Measurements from ENCODE around the gene BAD.

Gene BAD

DNA sequence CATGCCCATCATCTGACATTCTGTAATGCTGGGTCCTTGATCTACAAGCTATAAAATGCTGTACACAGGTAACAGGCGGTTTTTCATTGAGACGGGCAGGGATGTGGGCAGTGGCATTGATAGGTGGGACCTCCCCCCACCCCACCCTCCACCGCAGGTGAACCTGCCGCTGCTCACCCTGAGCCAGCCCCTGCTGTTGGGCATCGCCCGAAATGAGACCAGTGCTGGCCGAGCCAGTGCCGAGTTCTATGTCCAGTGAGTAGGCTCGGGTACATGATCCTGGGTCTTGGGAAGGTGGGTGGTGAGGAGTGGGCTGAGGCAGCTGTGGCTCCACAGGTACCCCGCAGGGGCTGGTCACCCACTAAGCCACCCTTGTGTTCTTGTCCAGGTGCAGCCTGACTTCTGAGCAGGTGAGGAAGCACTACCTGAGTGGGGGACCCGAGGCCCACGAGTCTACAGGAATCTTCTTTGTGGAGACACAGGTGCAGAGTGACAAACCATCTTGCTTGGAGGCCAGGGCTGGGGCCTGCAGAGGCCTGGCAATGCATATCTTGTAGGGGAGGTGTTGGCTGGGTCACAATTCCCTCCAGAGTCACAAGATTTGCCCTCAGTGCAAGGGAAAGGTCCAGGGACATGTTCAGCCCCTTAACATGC lies 55.2 kb downstream of the BAD start:
- DNase-seq, result no peak

GRCh38 chr11:64227405-64227956 lies 57.0 kb downstream of the BAD start:
- DNase-seq, result no peak

- DNase-seq, result peak in 6 of 14 donors; percentile 38 to 72 (median 61)
These were observed 57.9 kb downstream of the BAD start for GRCh38 chr11:64226507-64227051.

DNA sequence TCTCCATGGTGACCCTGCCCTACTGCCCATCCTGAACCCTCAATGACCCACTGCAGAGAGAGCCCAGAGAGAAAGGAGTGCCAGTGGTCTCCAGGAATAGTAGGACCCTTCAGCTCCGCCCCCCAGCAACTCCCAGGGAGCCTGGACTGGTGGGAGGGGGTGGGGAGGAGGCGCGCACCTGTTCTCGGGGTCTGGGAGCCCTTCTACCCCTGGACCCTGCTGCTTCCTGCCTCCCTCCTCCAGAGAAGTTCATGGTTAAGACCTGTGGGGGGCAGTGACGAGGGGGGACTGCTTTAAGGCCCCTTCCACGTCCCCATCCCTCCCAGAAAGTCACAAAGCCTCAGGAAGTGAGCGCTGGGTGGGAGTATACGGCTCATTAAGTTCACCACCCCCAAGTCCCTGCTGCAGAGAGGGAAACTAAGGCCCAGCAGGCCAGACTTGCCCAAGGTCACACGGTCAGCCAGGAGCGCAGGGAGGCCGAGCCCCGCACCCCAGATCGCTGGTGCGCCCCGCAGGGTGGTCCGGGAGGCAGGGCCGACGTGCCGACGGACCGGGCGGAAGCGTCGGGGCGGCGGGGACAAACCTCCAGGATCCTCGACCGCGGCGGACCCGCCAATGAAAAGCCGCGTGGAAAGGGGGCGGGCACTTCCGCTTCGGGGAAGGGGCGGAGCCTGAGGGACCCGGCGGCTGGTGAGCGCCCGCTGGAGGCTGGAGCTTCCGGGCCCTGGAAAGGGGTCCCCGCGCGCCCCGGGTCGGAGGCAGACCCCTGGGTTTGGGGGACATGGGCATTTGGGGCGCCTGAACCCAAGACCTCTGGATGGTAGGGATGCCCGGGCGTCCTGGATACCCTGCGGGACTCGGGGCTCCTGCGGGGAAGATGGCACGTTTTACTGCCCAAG lies 58.6 kb downstream of the BAD start, which contains the start of the genes NUDT22 and TRPT1:
NUDT22 (plus strand) TSS at position 667 of the 899 bp plus-strand sequence. CDS start 379 bp downstream, outside the sequence.
TRPT1 (minus strand) TSS at position 579 of the 899 bp plus-strand sequence; CDS start at position 253, 326 bp downstream.
- DNase-seq, result peak in 13 of 14 donors; percentile 71 to 91 (median 82)

GRCh38 chr11:64224891-64225607 lies 59.4 kb downstream of the BAD start:
- no peak for DNase-seq

DNA sequence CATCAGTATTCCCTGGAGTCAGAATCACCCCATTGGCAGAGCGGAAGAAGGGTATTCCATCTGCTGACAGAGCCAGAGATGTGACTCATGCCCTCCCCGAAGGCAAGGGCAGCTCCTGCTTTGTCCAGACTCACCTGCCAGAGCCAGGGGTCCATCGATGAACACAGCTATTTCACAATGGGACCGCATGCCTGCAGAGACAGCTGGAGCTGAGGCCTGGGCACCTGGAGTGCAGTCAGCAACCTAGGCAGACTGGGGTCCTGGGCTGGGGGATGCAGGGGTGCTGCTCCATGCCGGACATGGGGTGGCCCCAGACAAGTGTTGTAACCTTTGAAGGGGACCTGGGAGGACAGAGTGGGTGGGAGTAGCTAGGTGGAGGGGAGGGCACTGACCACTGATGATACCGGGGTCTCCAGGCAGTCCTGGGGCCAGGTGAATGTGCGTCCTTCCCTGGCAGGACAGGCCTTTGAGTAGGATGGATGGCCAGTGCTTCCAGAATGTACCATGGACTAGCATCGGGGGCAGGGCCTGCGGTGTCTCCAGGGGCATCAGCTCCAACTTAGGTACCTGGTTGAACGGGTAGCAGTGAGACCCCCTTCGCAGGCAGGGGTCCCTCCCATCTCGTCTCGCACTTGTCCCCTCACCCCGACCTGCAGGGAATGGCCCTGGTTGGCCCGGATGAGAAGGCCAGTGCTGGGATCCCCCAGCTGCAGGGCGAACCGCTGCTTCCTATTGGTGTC lies 60.1 kb downstream of the BAD start:
- DNase-seq, result no peak

DNA sequence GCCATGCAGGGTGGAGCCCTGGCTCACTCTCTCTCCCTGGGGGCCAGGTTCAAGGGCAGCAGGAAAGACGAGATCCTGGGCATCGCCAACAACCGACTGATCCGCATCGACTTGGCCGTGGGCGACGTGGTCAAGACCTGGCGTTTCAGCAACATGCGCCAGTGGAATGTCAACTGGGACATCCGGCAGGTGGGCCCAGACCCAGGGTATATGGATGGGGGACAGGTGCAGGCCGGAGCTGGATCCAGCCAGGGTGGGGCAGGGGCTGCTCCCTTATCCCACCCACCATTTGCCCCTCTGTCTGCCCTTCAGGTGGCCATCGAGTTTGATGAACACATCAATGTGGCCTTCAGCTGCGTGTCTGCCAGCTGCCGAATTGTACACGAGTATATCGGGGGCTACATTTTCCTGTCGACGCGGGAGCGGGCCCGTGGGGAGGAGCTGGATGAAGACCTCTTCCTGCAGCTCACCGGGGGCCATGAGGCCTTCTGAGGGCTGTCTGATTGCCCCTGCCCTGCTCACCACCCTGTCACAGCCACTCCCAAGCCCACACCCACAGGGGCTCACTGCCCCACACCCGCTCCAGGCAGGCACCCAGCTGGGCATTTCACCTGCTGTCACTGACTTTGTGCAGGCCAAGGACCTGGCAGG lies 61.3 kb downstream of the BAD start:
- no peak for DNase-seq

- no peak for DNase-seq
These were observed 61.8 kb downstream of the BAD start for GRCh38 chr11:64222651-64223000.

DNA sequence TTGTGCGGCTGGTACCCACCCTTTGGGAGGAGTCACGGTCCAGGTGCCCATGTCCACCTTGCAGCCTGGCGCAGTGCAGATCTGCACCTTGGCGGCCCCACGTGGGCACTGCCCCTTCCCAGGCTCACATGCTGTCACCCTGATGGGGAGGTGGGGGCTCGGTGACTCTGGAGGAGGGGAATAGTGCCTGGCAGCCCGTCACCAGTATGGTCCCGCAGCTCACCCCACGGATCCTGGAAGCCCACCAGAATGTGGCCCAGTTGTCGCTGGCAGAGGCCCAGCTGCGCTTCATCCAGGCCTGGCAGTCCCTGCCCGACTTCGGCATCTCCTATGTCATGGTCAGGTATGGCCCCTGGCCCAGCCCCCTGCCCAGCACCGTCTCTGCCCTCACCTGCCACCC lies 63.7 kb downstream of the BAD start:
- no peak for DNase-seq

DNA sequence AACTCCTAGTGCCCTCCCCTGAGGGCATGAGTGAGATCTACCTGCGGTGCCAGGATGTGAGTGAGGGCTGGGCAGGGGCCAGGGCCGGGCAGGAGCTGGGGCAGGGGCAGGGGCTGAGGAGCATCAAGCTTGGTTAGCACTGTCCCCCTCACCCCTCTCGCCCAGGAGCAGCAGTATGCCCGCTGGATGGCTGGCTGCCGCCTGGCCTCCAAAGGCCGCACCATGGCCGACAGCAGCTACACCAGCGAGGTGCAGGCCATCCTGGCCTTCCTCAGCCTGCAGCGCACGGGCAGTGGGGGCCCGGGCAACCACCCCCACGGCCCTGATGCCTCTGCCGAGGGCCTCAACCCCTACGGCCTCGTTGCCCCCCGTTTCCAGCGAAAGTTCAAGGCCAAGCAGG lies 64.2 kb downstream of the BAD start:
- no peak for DNase-seq

Data from C1 segment of cervical spinal cord (tissue), 14 donors.